SK-N-SH (cell line): ENCODE measurements around the gene IDH2.

Experiments
- CHD2 ChIP-seq: fragments of 150-350 bp; IDR thresholded peaks from 2 replicates; pipeline ENCODE4 v1.6.1; 2018; ENCODE audit warnings: low read length; ENCODE audit not compliant: partially characterized antibody
- EP300 ChIP-seq, 2 experiments: IDR thresholded peaks; 2 replicates each; pipeline versions ENCODE4 v1.4.0 to v1.6.1; 2012; ENCODE audit warnings: borderline replicate concordance in 1 of 2, low read depth in 1 of 2, low read length in 1 of 2
- EZH2phosphoT487 ChIP-seq: fragments of 200-600 bp; sonication (generic); IDR thresholded peaks from 2 replicates; pipeline ENCODE4 v1.6.1; 2017; ENCODE audit warnings: low read depth, mixed run types, mild to moderate bottlenecking, antibody characterized with exemption, moderate library complexity, borderline replicate concordance
- FOSL2 ChIP-seq: IDR thresholded peaks from 2 replicates; pipeline ENCODE4 v1.4.0; 2012; ENCODE audit warnings: low read depth, mild to moderate bottlenecking, moderate library complexity, borderline replicate concordance
- GABPA ChIP-seq: IDR thresholded peaks from 2 replicates; pipeline ENCODE4 v1.4.0; 2012; ENCODE audit warnings: low read depth, mild to moderate bottlenecking
- NFIC ChIP-seq: IDR thresholded peaks from 2 replicates; pipeline ENCODE4 v1.4.0; 2012; ENCODE audit warnings: borderline replicate concordance
- NRF1 ChIP-seq: IDR thresholded peaks from 2 replicates; pipeline ENCODE4 v1.6.1; 2012; ENCODE audit warnings: low read depth, mild to moderate bottlenecking, low read length
- POLR2AphosphoS5 ChIP-seq: IDR thresholded peaks from 2 replicates; pipeline ENCODE4 v1.6.1; 2012; ENCODE audit warnings: low read depth, low read length
- SMC3 ChIP-seq: IDR thresholded peaks from 2 replicates; pipeline ENCODE4 v1.6.1; 2012; ENCODE audit warnings: low read depth, low read length, improper control_type of control experiment
- TAF1 ChIP-seq: IDR thresholded peaks from 2 replicates; pipeline ENCODE4 v1.6.1; 2012; ENCODE audit warnings: low read depth, mild to moderate bottlenecking, low read length, moderate library complexity, borderline replicate concordance
- TF ChIP-seq, protein P1 (sequence below): fragments of 200-600 bp; sonication (generic); IDR thresholded peaks from 2 replicates; pipeline ENCODE4 v1.6.1; 2017; ENCODE audit warnings: antibody characterized with exemption, mild to moderate bottlenecking, moderate library complexity
- TF ChIP-seq, protein P2 (sequence below): fragments of 150-350 bp; IDR thresholded peaks from 2 replicates; pipeline ENCODE4 v1.6.1; 2017; ENCODE audit warnings: antibody characterized with exemption, low read length, low read depth, borderline replicate concordance
- TF ChIP-seq, protein P3 (sequence below): IDR thresholded peaks from 2 replicates; pipeline ENCODE4 v1.6.1; 2012; ENCODE audit warnings: mild to moderate bottlenecking, low read depth, low read length, moderate library complexity

DNA sequence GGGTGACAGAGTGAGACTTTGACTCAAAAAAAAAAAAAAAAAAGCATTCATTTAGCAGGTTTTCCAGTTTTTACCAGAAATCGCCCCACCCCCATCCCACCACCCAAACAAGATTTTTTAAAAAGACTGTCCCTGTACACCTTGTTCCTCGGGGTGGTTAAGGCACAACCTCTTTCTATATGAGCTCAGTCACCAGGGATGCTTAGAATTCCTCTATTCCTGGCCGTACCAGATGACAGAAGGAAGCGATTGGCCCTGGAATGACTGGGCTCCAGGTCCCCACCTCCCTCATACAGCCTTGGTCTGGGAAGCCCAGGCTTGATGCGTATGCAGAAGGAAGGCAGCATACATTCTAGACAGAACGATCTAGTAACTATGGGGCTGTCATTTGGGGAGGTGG lies 25.6 kb downstream of the IDH2 start:
- TF ChIP-seq, protein P1, sequence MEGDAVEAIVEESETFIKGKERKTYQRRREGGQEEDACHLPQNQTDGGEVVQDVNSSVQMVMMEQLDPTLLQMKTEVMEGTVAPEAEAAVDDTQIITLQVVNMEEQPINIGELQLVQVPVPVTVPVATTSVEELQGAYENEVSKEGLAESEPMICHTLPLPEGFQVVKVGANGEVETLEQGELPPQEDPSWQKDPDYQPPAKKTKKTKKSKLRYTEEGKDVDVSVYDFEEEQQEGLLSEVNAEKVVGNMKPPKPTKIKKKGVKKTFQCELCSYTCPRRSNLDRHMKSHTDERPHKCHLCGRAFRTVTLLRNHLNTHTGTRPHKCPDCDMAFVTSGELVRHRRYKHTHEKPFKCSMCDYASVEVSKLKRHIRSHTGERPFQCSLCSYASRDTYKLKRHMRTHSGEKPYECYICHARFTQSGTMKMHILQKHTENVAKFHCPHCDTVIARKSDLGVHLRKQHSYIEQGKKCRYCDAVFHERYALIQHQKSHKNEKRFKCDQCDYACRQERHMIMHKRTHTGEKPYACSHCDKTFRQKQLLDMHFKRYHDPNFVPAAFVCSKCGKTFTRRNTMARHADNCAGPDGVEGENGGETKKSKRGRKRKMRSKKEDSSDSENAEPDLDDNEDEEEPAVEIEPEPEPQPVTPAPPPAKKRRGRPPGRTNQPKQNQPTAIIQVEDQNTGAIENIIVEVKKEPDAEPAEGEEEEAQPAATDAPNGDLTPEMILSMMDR = no peak
- TF ChIP-seq NFIC (no peak), POLR2AphosphoS5 (no peak), CHD2 (no peak), FOSL2 (no peak), SMC3 (no peak), EZH2phosphoT487 (no peak), NRF1 (no peak), TAF1 (no peak), EP300 (IDR thresholded peaks at IDR 0.05; ENCODE audit: borderline replicate concordance in 1 of 2, low read depth in 1 of 2, low read length in 1 of 2) (no peak), GABPA (no peak)
- TF ChIP-seq, protein P2, sequence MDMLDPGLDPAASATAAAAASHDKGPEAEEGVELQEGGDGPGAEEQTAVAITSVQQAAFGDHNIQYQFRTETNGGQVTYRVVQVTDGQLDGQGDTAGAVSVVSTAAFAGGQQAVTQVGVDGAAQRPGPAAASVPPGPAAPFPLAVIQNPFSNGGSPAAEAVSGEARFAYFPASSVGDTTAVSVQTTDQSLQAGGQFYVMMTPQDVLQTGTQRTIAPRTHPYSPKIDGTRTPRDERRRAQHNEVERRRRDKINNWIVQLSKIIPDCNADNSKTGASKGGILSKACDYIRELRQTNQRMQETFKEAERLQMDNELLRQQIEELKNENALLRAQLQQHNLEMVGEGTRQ = no peak
- TF ChIP-seq, protein P3, sequence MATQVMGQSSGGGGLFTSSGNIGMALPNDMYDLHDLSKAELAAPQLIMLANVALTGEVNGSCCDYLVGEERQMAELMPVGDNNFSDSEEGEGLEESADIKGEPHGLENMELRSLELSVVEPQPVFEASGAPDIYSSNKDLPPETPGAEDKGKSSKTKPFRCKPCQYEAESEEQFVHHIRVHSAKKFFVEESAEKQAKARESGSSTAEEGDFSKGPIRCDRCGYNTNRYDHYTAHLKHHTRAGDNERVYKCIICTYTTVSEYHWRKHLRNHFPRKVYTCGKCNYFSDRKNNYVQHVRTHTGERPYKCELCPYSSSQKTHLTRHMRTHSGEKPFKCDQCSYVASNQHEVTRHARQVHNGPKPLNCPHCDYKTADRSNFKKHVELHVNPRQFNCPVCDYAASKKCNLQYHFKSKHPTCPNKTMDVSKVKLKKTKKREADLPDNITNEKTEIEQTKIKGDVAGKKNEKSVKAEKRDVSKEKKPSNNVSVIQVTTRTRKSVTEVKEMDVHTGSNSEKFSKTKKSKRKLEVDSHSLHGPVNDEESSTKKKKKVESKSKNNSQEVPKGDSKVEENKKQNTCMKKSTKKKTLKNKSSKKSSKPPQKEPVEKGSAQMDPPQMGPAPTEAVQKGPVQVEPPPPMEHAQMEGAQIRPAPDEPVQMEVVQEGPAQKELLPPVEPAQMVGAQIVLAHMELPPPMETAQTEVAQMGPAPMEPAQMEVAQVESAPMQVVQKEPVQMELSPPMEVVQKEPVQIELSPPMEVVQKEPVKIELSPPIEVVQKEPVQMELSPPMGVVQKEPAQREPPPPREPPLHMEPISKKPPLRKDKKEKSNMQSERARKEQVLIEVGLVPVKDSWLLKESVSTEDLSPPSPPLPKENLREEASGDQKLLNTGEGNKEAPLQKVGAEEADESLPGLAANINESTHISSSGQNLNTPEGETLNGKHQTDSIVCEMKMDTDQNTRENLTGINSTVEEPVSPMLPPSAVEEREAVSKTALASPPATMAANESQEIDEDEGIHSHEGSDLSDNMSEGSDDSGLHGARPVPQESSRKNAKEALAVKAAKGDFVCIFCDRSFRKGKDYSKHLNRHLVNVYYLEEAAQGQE = no peak
